ENCODE results near the gene TBC1D14.

DNA sequence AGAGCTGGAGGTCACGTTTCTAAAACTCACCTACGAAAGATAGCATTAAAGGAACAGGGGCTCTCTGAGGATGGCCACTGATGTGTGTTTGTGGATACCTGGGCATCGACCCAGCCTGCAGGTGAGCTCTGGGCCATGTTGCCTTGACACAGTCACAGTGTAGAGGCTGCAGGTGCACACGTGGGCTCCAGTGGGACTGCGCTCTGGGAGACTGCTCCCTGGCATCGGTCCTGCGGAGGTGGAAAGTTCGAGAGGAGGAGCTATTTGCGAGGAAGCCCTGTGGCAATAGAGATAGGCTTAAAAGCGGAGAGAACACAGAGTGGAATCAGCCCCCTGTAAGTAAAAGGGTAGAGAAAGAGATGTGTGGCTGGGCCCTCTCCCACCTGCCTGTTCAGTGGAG is 121.2 kb downstream of the TBC1D14 start:
- TF ChIP-seq, protein P1, sequence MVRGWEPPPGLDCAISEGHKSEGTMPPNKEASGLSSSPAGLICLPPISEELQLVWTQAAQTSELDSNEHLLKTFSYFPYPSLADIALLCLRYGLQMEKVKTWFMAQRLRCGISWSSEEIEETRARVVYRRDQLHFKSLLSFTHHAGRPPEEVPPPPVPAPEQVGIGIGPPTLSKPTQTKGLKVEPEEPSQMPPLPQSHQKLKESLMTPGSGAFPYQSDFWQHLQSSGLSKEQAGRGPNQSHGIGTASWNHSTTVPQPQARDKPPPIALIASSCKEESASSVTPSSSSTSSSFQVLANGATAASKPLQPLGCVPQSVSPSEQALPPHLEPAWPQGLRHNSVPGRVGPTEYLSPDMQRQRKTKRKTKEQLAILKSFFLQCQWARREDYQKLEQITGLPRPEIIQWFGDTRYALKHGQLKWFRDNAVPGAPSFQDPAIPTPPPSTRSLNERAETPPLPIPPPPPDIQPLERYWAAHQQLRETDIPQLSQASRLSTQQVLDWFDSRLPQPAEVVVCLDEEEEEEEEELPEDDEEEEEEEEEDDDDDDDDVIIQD (CRISPR knock-in tag; IDR thresholded peaks at IDR 0.05) = no peak
- TF ChIP-seq TCF7L2 (IDR thresholded peaks at IDR 0.05; ENCODE audit: low read depth, low read length) = no peak
- TF ChIP-seq ZNF232 (CRISPR knock-in tag; IDR thresholded peaks at IDR 0.05) = no peak
- TF ChIP-seq SMARCA5 (IDR thresholded peaks at IDR 0.05) = no peak
- TF ChIP-seq REST (IDR thresholded peaks at IDR 0.05; ENCODE audit: borderline replicate concordance) = no peak
- no peak for TF ChIP-seq REST (CRISPR knock-in tag; IDR thresholded peaks at IDR 0.05; ENCODE audit: low read depth)
- no peak for TF ChIP-seq MXI1 (IDR thresholded peaks at IDR 0.05; ENCODE audit: low read depth, low read length)
- no peak for TF ChIP-seq CTCF (IDR thresholded peaks at IDR 0.05 in 2 of 3, conservative IDR thresholded peaks at IDR 0.05 in 1 of 3; ENCODE audit: insufficient read depth in 2 of 3, low read depth in 1 of 3, low read length in 3 of 3)

All from K562 (cell line).